Breast epithelium (tissue), 3 donors: ENCODE results near the gene SENP8.
A peak's percentile ranks its signal among the peaks of the same experiment; 100 is the strongest.

Experiments used
- POLR2A ChIP-seq: fragments of 450-650 bp; IDR thresholded peaks from one replicate; pipeline ENCODE4 v1.6.1; 2016; ENCODE audit warnings: antibody characterized with exemption, mild to moderate bottlenecking, moderate library complexity
- POLR2AphosphoS5 ChIP-seq, 3 donors: sonication (generic); formaldehyde crosslinking; IDR thresholded peaks; one replicate each; pipeline ENCODE4 v1.6.1; 2017; ENCODE audit warnings: antibody characterized with exemption in 3 of 3
- TF ChIP-seq, protein P1 (sequence below), 3 donors: fragments of 450-650 bp; IDR thresholded peaks; one replicate each; pipeline ENCODE4 v1.5.1; 2016 to 2017; ENCODE audit warnings: antibody characterized with exemption in 3 of 3, mild to moderate bottlenecking in 3 of 3, moderate library complexity in 3 of 3

DNA sequence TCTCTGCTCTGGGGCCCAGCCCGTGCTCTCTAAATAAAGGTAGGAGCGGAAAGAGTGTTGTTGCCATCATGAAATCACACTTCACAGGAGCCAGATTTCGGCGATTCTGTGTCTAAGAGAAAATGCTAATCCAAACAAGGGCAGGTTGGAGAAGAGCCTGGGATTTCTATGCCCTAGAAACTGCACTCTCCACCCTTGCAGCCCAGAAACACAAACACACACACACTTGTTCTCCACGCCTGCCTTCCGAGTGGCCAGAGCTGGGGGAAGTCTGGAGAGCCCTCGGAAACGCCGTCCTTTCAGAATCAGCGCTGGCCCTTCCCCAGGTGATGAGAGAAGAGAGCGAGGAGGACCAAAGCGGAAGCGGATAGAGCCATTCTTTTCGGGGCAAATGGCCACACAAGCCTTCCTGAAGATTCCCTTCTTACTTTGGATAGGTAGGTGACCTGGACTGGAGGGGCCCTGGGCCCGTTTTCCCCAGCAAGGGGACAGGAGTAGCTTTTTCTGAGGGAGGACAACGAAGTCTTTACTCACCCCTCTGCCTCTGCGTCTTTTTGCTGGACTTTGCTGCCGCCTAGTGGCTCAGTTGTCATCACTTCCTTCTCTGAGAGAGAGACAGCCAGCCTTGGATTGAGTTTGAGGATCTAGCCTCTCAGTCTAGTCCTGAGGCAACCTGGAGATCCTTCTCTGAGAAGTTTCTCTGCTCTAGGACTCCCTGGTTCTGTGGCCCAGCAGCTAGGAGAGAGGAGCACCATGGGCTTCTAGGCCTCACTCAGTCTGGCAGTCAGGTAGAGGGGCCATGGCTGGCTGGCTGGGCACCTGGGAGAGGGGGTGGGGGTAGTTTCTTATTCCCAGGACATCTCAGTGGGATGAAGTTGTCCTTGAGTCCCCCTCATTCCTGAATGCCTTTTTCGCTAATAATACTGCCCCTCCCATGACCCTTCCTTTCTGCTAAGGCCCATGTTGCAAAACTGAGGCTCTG is 37.7 kb downstream of the SENP8 start:
- TF ChIP-seq, protein P1, sequence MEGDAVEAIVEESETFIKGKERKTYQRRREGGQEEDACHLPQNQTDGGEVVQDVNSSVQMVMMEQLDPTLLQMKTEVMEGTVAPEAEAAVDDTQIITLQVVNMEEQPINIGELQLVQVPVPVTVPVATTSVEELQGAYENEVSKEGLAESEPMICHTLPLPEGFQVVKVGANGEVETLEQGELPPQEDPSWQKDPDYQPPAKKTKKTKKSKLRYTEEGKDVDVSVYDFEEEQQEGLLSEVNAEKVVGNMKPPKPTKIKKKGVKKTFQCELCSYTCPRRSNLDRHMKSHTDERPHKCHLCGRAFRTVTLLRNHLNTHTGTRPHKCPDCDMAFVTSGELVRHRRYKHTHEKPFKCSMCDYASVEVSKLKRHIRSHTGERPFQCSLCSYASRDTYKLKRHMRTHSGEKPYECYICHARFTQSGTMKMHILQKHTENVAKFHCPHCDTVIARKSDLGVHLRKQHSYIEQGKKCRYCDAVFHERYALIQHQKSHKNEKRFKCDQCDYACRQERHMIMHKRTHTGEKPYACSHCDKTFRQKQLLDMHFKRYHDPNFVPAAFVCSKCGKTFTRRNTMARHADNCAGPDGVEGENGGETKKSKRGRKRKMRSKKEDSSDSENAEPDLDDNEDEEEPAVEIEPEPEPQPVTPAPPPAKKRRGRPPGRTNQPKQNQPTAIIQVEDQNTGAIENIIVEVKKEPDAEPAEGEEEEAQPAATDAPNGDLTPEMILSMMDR (IDR thresholded peaks at IDR 0.05), result peak; percentile 91 to 92 (median 91)
- TF ChIP-seq POLR2AphosphoS5 (IDR thresholded peaks at IDR 0.05) (peak in 1 of 3 donors; percentile 58), POLR2A (no peak)
